Panc1 (cell line): ENCODE results near the gene ZAR1.

Source experiments
- CTCF ChIP-seq: fragments of 450-650 bp; IDR thresholded peaks from 2 replicates; pipeline ENCODE4 v1.5.1; 2017; ENCODE audit warnings: mild to moderate bottlenecking
- POLR2AphosphoS5 ChIP-seq: IDR thresholded peaks from 2 replicates; pipeline ENCODE4 v1.6.1; 2012; ENCODE audit warnings: mild to moderate bottlenecking, low read depth, low read length, moderate library complexity
- SIN3A ChIP-seq: IDR thresholded peaks from 2 replicates; pipeline ENCODE4 v1.6.1; 2012; ENCODE audit warnings: low read depth, mild to moderate bottlenecking, low read length, moderate library complexity, borderline replicate concordance; ENCODE audit not compliant: insufficient read depth

GRCh38 chr4:48506716-48507115 is 16.7 kb downstream of the ZAR1 start:
- no peak for TF ChIP-seq POLR2AphosphoS5
- TF ChIP-seq CTCF = no peak
- TF ChIP-seq SIN3A = no peak
